ENCODE data around the gene ID1.

Gene ID1

GRCh38 chr20:31605031-31605901, at the start of gene ID1:
TSS of gene ID1 (plus strand) at chr20:31605289. CDS start at chr20:31605388, 99 bp downstream.
- Histone ChIP-seq H3K9ac (ENCODE audit: low read length in 2 of 2) (peak within 1 kb of the TSS; percentile 86 to 91), H3K36me3 (ENCODE audit: control insufficient read depth in 2 of 2, insufficient read depth in 2 of 2, low read length in 2 of 2) (no peaks in the 10 kb centered on the region), H3K4me1 (ENCODE audit: control insufficient read depth, insufficient read depth, low read length) (peaks cover 47% of the 10 kb centered on the region), H3K4me3 (ENCODE audit: low read length in 2 of 2) (peak within 1 kb of the TSS; percentile 87 to 92), H3K9me3 (ENCODE audit: control insufficient read depth in 2 of 2, low read length in 2 of 2) (no peaks in the 10 kb centered on the region), H3K27me3 (ENCODE audit: control insufficient read depth in 1 of 2, insufficient read depth in 2 of 2, low read length in 2 of 2) (no peaks in the 10 kb centered on the region), H3K27ac (ENCODE audit: low read length) (peak within 1 kb of the TSS; percentile 93)

GRCh38 chr20:31559704-31560093, 45.4 kb upstream of the ID1 start:
- H3K27me3 ChIP-seq (ENCODE audit: control insufficient read depth in 1 of 2, insufficient read depth in 2 of 2, low read length in 2 of 2): no peaks in the 10 kb centered on the region
- no peaks in the 10 kb centered on the region for H3K9me3 ChIP-seq (ENCODE audit: control insufficient read depth in 2 of 2, low read length in 2 of 2)
- no peak overlapping the region for H3K27ac ChIP-seq (ENCODE audit: low read length)
- peaks cover 37 to 42% of the 10 kb centered on the region in 2 donors for H3K36me3 ChIP-seq (ENCODE audit: control insufficient read depth in 2 of 2, insufficient read depth in 2 of 2, low read length in 2 of 2)
- no peak overlapping the region for H3K9ac ChIP-seq (ENCODE audit: low read length in 2 of 2)
- peaks cover 10% of the 10 kb centered on the region for H3K4me1 ChIP-seq (ENCODE audit: control insufficient read depth, insufficient read depth, low read length)
- H3K4me3 ChIP-seq (ENCODE audit: low read length in 2 of 2): no peak overlapping the region

- H3K36me3 ChIP-seq (ENCODE audit: control insufficient read depth in 2 of 2, insufficient read depth in 2 of 2, low read length in 2 of 2): peaks cover 32 to 37% of the 10 kb centered on the region in 2 donors
- peaks cover 10% of the 10 kb centered on the region for H3K4me1 ChIP-seq (ENCODE audit: control insufficient read depth, insufficient read depth, low read length)
- H3K27me3 ChIP-seq (ENCODE audit: control insufficient read depth in 1 of 2, insufficient read depth in 2 of 2, low read length in 2 of 2): no peaks in the 10 kb centered on the region
- no peak overlapping the region for H3K4me3 ChIP-seq (ENCODE audit: low read length in 2 of 2)
- no peaks in the 10 kb centered on the region for H3K9me3 ChIP-seq (ENCODE audit: control insufficient read depth in 2 of 2, low read length in 2 of 2)
- H3K9ac ChIP-seq (ENCODE audit: low read length in 2 of 2): peak overlapping the region in 1 of 2 donors; percentile 6
- H3K27ac ChIP-seq (ENCODE audit: low read length): peak overlapping the region; percentile 24
Measured at GRCh38 chr20:31560094-31560745, 44.9 kb upstream of the ID1 start.

- H3K27ac ChIP-seq (ENCODE audit: low read length): peak overlapping the region; percentile 24
- no peaks in the 10 kb centered on the region for H3K27me3 ChIP-seq (ENCODE audit: control insufficient read depth in 1 of 2, insufficient read depth in 2 of 2, low read length in 2 of 2)
- no peaks in the 10 kb centered on the region for H3K9me3 ChIP-seq (ENCODE audit: control insufficient read depth in 2 of 2, low read length in 2 of 2)
- H3K4me1 ChIP-seq (ENCODE audit: control insufficient read depth, insufficient read depth, low read length): peaks cover 10% of the 10 kb centered on the region
- H3K36me3 ChIP-seq (ENCODE audit: control insufficient read depth in 2 of 2, insufficient read depth in 2 of 2, low read length in 2 of 2): peaks cover 33 to 36% of the 10 kb centered on the region in 2 donors
- H3K9ac ChIP-seq (ENCODE audit: low read length in 2 of 2): peak overlapping the region in 1 of 2 donors; percentile 6
- no peak overlapping the region for H3K4me3 ChIP-seq (ENCODE audit: low read length in 2 of 2)
Measured at GRCh38 chr20:31560746-31561598, 44.1 kb upstream of the ID1 start.

- no peak overlapping the region for H3K4me3 ChIP-seq (ENCODE audit: low read length in 2 of 2)
- no peak overlapping the region for H3K9ac ChIP-seq (ENCODE audit: low read length in 2 of 2)
- H3K36me3 ChIP-seq (ENCODE audit: control insufficient read depth in 2 of 2, insufficient read depth in 2 of 2, low read length in 2 of 2): peaks cover 39 to 40% of the 10 kb centered on the region in 2 donors
- no peaks in the 10 kb centered on the region for H3K27me3 ChIP-seq (ENCODE audit: control insufficient read depth in 1 of 2, insufficient read depth in 2 of 2, low read length in 2 of 2)
- H3K4me1 ChIP-seq (ENCODE audit: control insufficient read depth, insufficient read depth, low read length): peaks cover 10% of the 10 kb centered on the region
- no peaks in the 10 kb centered on the region for H3K9me3 ChIP-seq (ENCODE audit: control insufficient read depth in 2 of 2, low read length in 2 of 2)
- H3K27ac ChIP-seq (ENCODE audit: low read length): no peak overlapping the region
Measured at GRCh38 chr20:31562241-31562640, 42.8 kb upstream of the ID1 start.

GRCh38 chr20:31564284-31564683, 40.8 kb upstream of the ID1 start:
- Histone ChIP-seq H3K27ac (ENCODE audit: low read length) (no peak overlapping the region), H3K36me3 (ENCODE audit: control insufficient read depth in 2 of 2, insufficient read depth in 2 of 2, low read length in 2 of 2) (peaks cover 38 to 39% of the 10 kb centered on the region in 2 donors), H3K4me3 (ENCODE audit: low read length in 2 of 2) (no peak overlapping the region), H3K27me3 (ENCODE audit: control insufficient read depth in 1 of 2, insufficient read depth in 2 of 2, low read length in 2 of 2) (no peaks in the 10 kb centered on the region), H3K9ac (ENCODE audit: low read length in 2 of 2) (no peak overlapping the region), H3K9me3 (ENCODE audit: control insufficient read depth in 2 of 2, low read length in 2 of 2) (no peaks in the 10 kb centered on the region), H3K4me1 (ENCODE audit: control insufficient read depth, insufficient read depth, low read length) (peaks cover 10% of the 10 kb centered on the region)

- H3K27ac ChIP-seq (ENCODE audit: low read length): no peak overlapping the region
- H3K9me3 ChIP-seq (ENCODE audit: control insufficient read depth in 2 of 2, low read length in 2 of 2): no peaks in the 10 kb centered on the region
- H3K36me3 ChIP-seq (ENCODE audit: control insufficient read depth in 2 of 2, insufficient read depth in 2 of 2, low read length in 2 of 2): peaks cover 30 to 37% of the 10 kb centered on the region in 2 donors
- H3K4me1 ChIP-seq (ENCODE audit: control insufficient read depth, insufficient read depth, low read length): peaks cover 12% of the 10 kb centered on the region
- H3K27me3 ChIP-seq (ENCODE audit: control insufficient read depth in 1 of 2, insufficient read depth in 2 of 2, low read length in 2 of 2): no peaks in the 10 kb centered on the region
- no peak overlapping the region for H3K9ac ChIP-seq (ENCODE audit: low read length in 2 of 2)
- H3K4me3 ChIP-seq (ENCODE audit: low read length in 2 of 2): no peak overlapping the region
Measured at GRCh38 chr20:31565699-31566318, 39.3 kb upstream of the ID1 start.

GRCh38 chr20:31566319-31566657, 38.8 kb upstream of the ID1 start:
- Histone ChIP-seq H3K36me3 (ENCODE audit: control insufficient read depth in 2 of 2, insufficient read depth in 2 of 2, low read length in 2 of 2) (peaks cover 27 to 37% of the 10 kb centered on the region in 2 donors), H3K4me1 (ENCODE audit: control insufficient read depth, insufficient read depth, low read length) (peaks cover 12% of the 10 kb centered on the region), H3K27ac (ENCODE audit: low read length) (no peak overlapping the region), H3K27me3 (ENCODE audit: control insufficient read depth in 1 of 2, insufficient read depth in 2 of 2, low read length in 2 of 2) (no peaks in the 10 kb centered on the region), H3K9me3 (ENCODE audit: control insufficient read depth in 2 of 2, low read length in 2 of 2) (no peaks in the 10 kb centered on the region), H3K9ac (ENCODE audit: low read length in 2 of 2) (no peak overlapping the region), H3K4me3 (ENCODE audit: low read length in 2 of 2) (no peak overlapping the region)

- H3K27ac ChIP-seq (ENCODE audit: low read length): no peak overlapping the region
Measured at GRCh38 chr20:31566658-31567379, 38.3 kb upstream of the ID1 start.

GRCh38 chr20:31567380-31567720, 37.7 kb upstream of the ID1 start:
- Histone ChIP-seq H3K4me1 (ENCODE audit: control insufficient read depth, insufficient read depth, low read length) (peaks cover 16% of the 10 kb centered on the region), H3K27ac (ENCODE audit: low read length) (no peak overlapping the region), H3K36me3 (ENCODE audit: control insufficient read depth in 2 of 2, insufficient read depth in 2 of 2, low read length in 2 of 2) (peaks cover 17 to 28% of the 10 kb centered on the region in 2 donors), H3K9ac (ENCODE audit: low read length in 2 of 2) (no peak overlapping the region), H3K4me3 (ENCODE audit: low read length in 2 of 2) (no peak overlapping the region), H3K27me3 (ENCODE audit: control insufficient read depth in 1 of 2, insufficient read depth in 2 of 2, low read length in 2 of 2) (no peaks in the 10 kb centered on the region), H3K9me3 (ENCODE audit: control insufficient read depth in 2 of 2, low read length in 2 of 2) (no peaks in the 10 kb centered on the region)

More at GRCh38 chr20:31566658-31567379, 38.3 kb upstream of the ID1 start:
- Histone ChIP-seq H3K9me3 (ENCODE audit: control insufficient read depth in 2 of 2, low read length in 2 of 2) (no peaks in the 10 kb centered on the region), H3K4me3 (ENCODE audit: low read length in 2 of 2) (no peak overlapping the region), H3K4me1 (ENCODE audit: control insufficient read depth, insufficient read depth, low read length) (peaks cover 13% of the 10 kb centered on the region), H3K9ac (ENCODE audit: low read length in 2 of 2) (no peak overlapping the region), H3K36me3 (ENCODE audit: control insufficient read depth in 2 of 2, insufficient read depth in 2 of 2, low read length in 2 of 2) (peaks cover 22 to 33% of the 10 kb centered on the region in 2 donors), H3K27me3 (ENCODE audit: control insufficient read depth in 1 of 2, insufficient read depth in 2 of 2, low read length in 2 of 2) (no peaks in the 10 kb centered on the region)

Data from stomach smooth muscle (tissue), 2 donors.